SU-DHL-6 (cell line): ENCODE data around the gene CORO1A.

Experiments used
- H2AFZ ChIP-seq: fragments of 200-600 bp; sonication (generic); 2 replicates; pipeline ENCODE4 v1.6.1; 2014; ENCODE audit warnings: low read depth, mild to moderate bottlenecking, moderate library complexity, mixed read lengths, antibody characterized with exemption, low read length; ENCODE audit not compliant: severe bottlenecking
- H3F3A ChIP-seq: fragments of 200-600 bp; shearing (Covaris generic); 2 replicates; pipeline ENCODE4 v1.6.0; 2016; ENCODE audit warnings: antibody characterized with exemption, mild to moderate bottlenecking; ENCODE audit not compliant: insufficient read depth
- H3K27ac ChIP-seq: fragments of 200-600 bp; sonication (generic); 2 replicates; pipeline ENCODE4 v1.5.1; 2016; ENCODE audit warnings: low read depth, mild to moderate bottlenecking, low read length, moderate library complexity, mixed read lengths
- H3K27me3 ChIP-seq: fragments of 200-600 bp; sonication (generic), shearing (Covaris generic); 2 replicates; pipeline ENCODE4 v1.6.0; 2014; ENCODE audit warnings: mild to moderate bottlenecking, low read length
- H3K36me3 ChIP-seq: fragments of 200-600 bp; sonication (generic); 2 replicates; pipeline ENCODE4 v1.6.1; 2014; ENCODE audit warnings: mild to moderate bottlenecking, low read length, mixed read lengths
- H3K4me2 ChIP-seq: fragments of 300-600, 200-600 bp; shearing (Covaris generic), sonication (generic); 2 replicates; pipeline ENCODE4 v1.6.0; 2014; ENCODE audit warnings: low read length, low read depth, mild to moderate bottlenecking; ENCODE audit not compliant: poor library complexity, severe bottlenecking
- H3K4me3 ChIP-seq: fragments of 200-600 bp; sonication (generic); 2 replicates; pipeline ENCODE4 v1.5.1; 2014; ENCODE audit warnings: antibody characterized with exemption, low read length, mild to moderate bottlenecking, mixed read lengths; ENCODE audit not compliant: insufficient read depth, poor library complexity, severe bottlenecking
- H3K79me2 ChIP-seq: fragments of 200-600 bp; sonication (generic); 2 replicates; pipeline ENCODE4 v1.6.1; 2014; ENCODE audit warnings: mild to moderate bottlenecking, low read length, moderate library complexity; ENCODE audit not compliant: insufficient read depth
- H3K9ac ChIP-seq: fragments of 200-600 bp; sonication (generic); 2 replicates; pipeline ENCODE4 v1.7.0; 2014; ENCODE audit warnings: mild to moderate bottlenecking, low read length
- H3K9me2 ChIP-seq: fragments of 200-600 bp; sonication (generic); replicated peaks from 2 replicates; pipeline ENCODE4 v1.6.1; 2014; ENCODE audit warnings: low read length; ENCODE audit not compliant: insufficient read depth
- H3K9me3 ChIP-seq: fragments of 200-600 bp; sonication (generic); 2 replicates; pipeline ENCODE4 v1.6.1; 2014; ENCODE audit warnings: low read length, mixed read lengths; ENCODE audit not compliant: insufficient read depth
- H4K20me1 ChIP-seq: fragments of 200-600 bp; sonication (generic); 2 replicates; pipeline ENCODE4 v1.6.1; 2014; ENCODE audit warnings: low read depth, mild to moderate bottlenecking, antibody characterized with exemption, low read length, moderate library complexity, mixed read lengths
- CTCF ChIP-seq: fragments of 200-600 bp; sonication (generic); IDR thresholded peaks from one replicate; pipeline ENCODE4 v1.5.1; 2017; ENCODE audit warnings: antibody characterized with exemption, mild to moderate bottlenecking, low read length, moderate library complexity; ENCODE audit not compliant: insufficient read depth, poor library complexity, severe bottlenecking
- EZH2phosphoT487 ChIP-seq: fragments of 200-600 bp; sonication (generic), shearing (Covaris generic); conservative IDR thresholded peaks from 2 replicates; pipeline ENCODE4 v1.6.1; 2018; ENCODE audit warnings: mild to moderate bottlenecking, antibody characterized with exemption, low read length, moderate library complexity, mixed read lengths

The CORO1A gene

GRCh38 chr16:30185683-30186421 is 2.5 kb downstream of the CORO1A start:
- H3K4me3 ChIP-seq, result peak overlapping the region; percentile 94
- H3F3A ChIP-seq, result peaks cover 38% of the 10 kb centered on the region
- H3K9me2 ChIP-seq, result no peaks in the 10 kb centered on the region
- H3K27ac ChIP-seq, result peak overlapping the region; percentile 98
- TF ChIP-seq CTCF (no peak), EZH2phosphoT487 (no peak)
- H3K9me3 ChIP-seq, result no peaks in the 10 kb centered on the region
- no peak overlapping the region for H2AFZ ChIP-seq
- peaks cover 16% of the 10 kb centered on the region for H3K36me3 ChIP-seq
- H4K20me1 ChIP-seq, result no peaks in the 10 kb centered on the region; the same call in 1 of the 2 replicates
- H3K27me3 ChIP-seq, result no peaks in the 10 kb centered on the region
- peak overlapping the region; percentile 100 for H3K9ac ChIP-seq
- H3K79me2 ChIP-seq, result peaks cover 15% of the 10 kb centered on the region
- peak overlapping the region; percentile 97 for H3K4me2 ChIP-seq

GRCh38 chr16:30186444-30186781 is 3.0 kb downstream of the CORO1A start:
- Histone ChIP-seq H3K36me3 (peaks cover 16% of the 10 kb centered on the region), H3K9me3 (no peaks in the 10 kb centered on the region), H4K20me1 (no peaks in the 10 kb centered on the region; the same call in 1 of the 2 replicates), H2AFZ (no peak overlapping the region), H3K79me2 (peaks cover 15% of the 10 kb centered on the region), H3K4me3 (peak overlapping the region; percentile 35), H3K27ac (peak overlapping the region; percentile 98), H3K4me2 (peak overlapping the region; percentile 97), H3K9ac (peak overlapping the region; percentile 100), H3K9me2 (no peaks in the 10 kb centered on the region), H3K27me3 (no peaks in the 10 kb centered on the region), H3F3A (peaks cover 38% of the 10 kb centered on the region)
- no peak for TF ChIP-seq CTCF
- no peak for TF ChIP-seq EZH2phosphoT487

- TF ChIP-seq CTCF (peak; percentile 93), EZH2phosphoT487 (no peak)
- peak overlapping the region; percentile 98 for H3K27ac ChIP-seq
- no peaks in the 10 kb centered on the region for H3K9me2 ChIP-seq
- H3K79me2 ChIP-seq, result peaks cover 15% of the 10 kb centered on the region
- no peaks in the 10 kb centered on the region; the same call in 1 of the 2 replicates for H4K20me1 ChIP-seq
- H3K4me2 ChIP-seq, result peak overlapping the region; percentile 97
- H3F3A ChIP-seq, result peaks cover 38% of the 10 kb centered on the region
- H3K9me3 ChIP-seq, result no peaks in the 10 kb centered on the region
- H3K9ac ChIP-seq, result peak overlapping the region; percentile 100
- H3K27me3 ChIP-seq, result no peaks in the 10 kb centered on the region
- H3K36me3 ChIP-seq, result peaks cover 16% of the 10 kb centered on the region
- H3K4me3 ChIP-seq, result peak overlapping the region; percentile 35
- no peak overlapping the region for H2AFZ ChIP-seq
Measured at GRCh38 chr16:30186782-30187555, 3.6 kb downstream of the CORO1A start.
